A673 (cell line): ENCODE results near the gene SYT17.

Experiments used
- EZH2 ChIP-seq: fragments of 200-600 bp; sonication (generic); IDR thresholded peaks from 2 replicates; pipeline ENCODE4 v1.6.1; 2017; ENCODE audit warnings: borderline replicate concordance, low read depth, mild to moderate bottlenecking, mixed read lengths, antibody characterized with exemption, low read length; ENCODE audit not compliant: poor library complexity, severe bottlenecking
- TF ChIP-seq, protein P1 (sequence below): fragments of 300-800, 200-600 bp; sonication (generic); conservative IDR thresholded peaks from 2 replicates; pipeline ENCODE4 v1.5.1; 2017; ENCODE audit warnings: low read depth, mild to moderate bottlenecking, antibody characterized with exemption, low read length, moderate library complexity, mixed read lengths

DNA sequence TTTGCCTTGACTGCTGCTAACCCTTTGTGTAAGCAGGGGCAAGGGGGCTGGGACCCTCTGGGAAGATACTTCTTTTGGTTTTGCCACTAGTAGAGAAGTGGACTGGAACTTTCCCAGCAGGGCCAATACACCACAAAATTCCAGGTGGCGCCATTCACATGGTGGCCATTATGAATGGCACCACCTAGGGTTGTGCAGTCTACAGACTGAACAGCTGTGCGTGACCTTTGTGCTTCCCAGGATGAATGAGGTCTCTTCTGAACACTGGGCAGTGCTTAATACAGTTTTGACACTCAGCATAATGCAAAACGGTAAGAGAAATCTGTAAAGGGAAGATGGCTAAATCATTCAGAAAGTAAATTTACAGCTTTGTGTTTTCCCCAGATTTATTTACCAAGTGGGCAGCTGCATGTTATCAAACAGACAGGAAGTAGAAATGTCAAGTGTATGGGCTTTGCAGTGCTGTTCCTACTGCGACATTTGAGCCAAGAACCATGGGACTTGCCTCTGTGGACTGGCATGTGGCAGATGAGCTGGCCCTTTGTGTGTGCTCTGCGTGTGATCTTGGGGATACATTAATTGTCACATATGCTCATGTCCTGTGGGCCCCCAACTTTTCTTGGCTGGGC lies 9.2 kb downstream of the SYT17 start:
- TF ChIP-seq, protein P1, sequence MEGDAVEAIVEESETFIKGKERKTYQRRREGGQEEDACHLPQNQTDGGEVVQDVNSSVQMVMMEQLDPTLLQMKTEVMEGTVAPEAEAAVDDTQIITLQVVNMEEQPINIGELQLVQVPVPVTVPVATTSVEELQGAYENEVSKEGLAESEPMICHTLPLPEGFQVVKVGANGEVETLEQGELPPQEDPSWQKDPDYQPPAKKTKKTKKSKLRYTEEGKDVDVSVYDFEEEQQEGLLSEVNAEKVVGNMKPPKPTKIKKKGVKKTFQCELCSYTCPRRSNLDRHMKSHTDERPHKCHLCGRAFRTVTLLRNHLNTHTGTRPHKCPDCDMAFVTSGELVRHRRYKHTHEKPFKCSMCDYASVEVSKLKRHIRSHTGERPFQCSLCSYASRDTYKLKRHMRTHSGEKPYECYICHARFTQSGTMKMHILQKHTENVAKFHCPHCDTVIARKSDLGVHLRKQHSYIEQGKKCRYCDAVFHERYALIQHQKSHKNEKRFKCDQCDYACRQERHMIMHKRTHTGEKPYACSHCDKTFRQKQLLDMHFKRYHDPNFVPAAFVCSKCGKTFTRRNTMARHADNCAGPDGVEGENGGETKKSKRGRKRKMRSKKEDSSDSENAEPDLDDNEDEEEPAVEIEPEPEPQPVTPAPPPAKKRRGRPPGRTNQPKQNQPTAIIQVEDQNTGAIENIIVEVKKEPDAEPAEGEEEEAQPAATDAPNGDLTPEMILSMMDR = peak; percentile 39; the same call in 1 of the 2 replicates
- no peak for TF ChIP-seq EZH2
